Activated CD8-positive, alpha-beta memory T cell treated with anti-CD3 and anti-CD28 coated beads, Interleukin-2, amount 50 U/mL, for 24 hours (primary cell): ENCODE data around the gene PXYLP1.

ENCODE experiments used
- DNase-seq: peaks from one replicate; pipeline ENCODE4 v3.0.0-alpha.2; 2020; ENCODE audit errors: extremely low read depth

Gene PXYLP1

GRCh38 chr3:141250342-141250741, 18.7 kb downstream of the PXYLP1 start:
- no peak for DNase-seq

- DNase-seq, result no peak
These were observed 19.2 kb downstream of the PXYLP1 start for GRCh38 chr3:141250828-141251227.

GRCh38 chr3:141253326-141253725, 21.7 kb downstream of the PXYLP1 start:
- no peak for DNase-seq

- no peak for DNase-seq
These were observed 22.2 kb downstream of the PXYLP1 start for GRCh38 chr3:141253811-141254210.

- no peak for DNase-seq
These were observed 23.7 kb downstream of the PXYLP1 start for GRCh38 chr3:141255137-141255845.

GRCh38 chr3:141255846-141256261, 24.2 kb downstream of the PXYLP1 start:
- no peak for DNase-seq

GRCh38 chr3:141256820-141257219, 25.2 kb downstream of the PXYLP1 start:
- no peak for DNase-seq

- DNase-seq, result no peak
These were observed 26.3 kb downstream of the PXYLP1 start for GRCh38 chr3:141257961-141258360.

GRCh38 chr3:141258973-141259372, 27.3 kb downstream of the PXYLP1 start:
- DNase-seq, result no peak

- DNase-seq, result no peak
These were observed 28.4 kb downstream of the PXYLP1 start for GRCh38 chr3:141259821-141260629.

GRCh38 chr3:141260630-141260927, 29.0 kb downstream of the PXYLP1 start:
- no peak for DNase-seq

GRCh38 chr3:141261472-141262307, 30.1 kb downstream of the PXYLP1 start:
- no peak for DNase-seq

GRCh38 chr3:141262308-141262705, 30.7 kb downstream of the PXYLP1 start:
- DNase-seq, result no peak

- no peak for DNase-seq
These were observed 34.6 kb downstream of the PXYLP1 start for GRCh38 chr3:141266186-141266585.

- no peak for DNase-seq
These were observed 35.4 kb downstream of the PXYLP1 start for GRCh38 chr3:141266797-141267555.

- DNase-seq, result no peak
These were observed 36.0 kb downstream of the PXYLP1 start for GRCh38 chr3:141267629-141268028.

- no peak for DNase-seq
These were observed 36.7 kb downstream of the PXYLP1 start for GRCh38 chr3:141268306-141268705.

GRCh38 chr3:141268791-141269190, 37.2 kb downstream of the PXYLP1 start:
- DNase-seq, result no peak

GRCh38 chr3:141269961-141270360, 38.3 kb downstream of the PXYLP1 start:
- no peak for DNase-seq

GRCh38 chr3:141271279-141272030, 39.8 kb downstream of the PXYLP1 start:
- DNase-seq, result no peak
